NCI-H2227 (cell line): ENCODE data around the gene ISOC2.

Source experiments
- DNase-seq: peaks from one replicate; lab custom pipeline; 2025; ENCODE audit not compliant: unreplicated experiment; lab: John Stamatoyannopoulos, UW

ISOC2 gene

GRCh38 chr19:55490478-55491432 is 29.3 kb upstream of the ISOC2 start:
- DNase-seq, result peak; percentile 53

GRCh38 chr19:55489711-55490477 is 28.5 kb upstream of the ISOC2 start:
- DNase-seq, result no peak

GRCh38 chr19:55488986-55489710 is 27.7 kb upstream of the ISOC2 start:
- DNase-seq, result no peak

- peak; percentile 81 for DNase-seq
These were observed 26.7 kb upstream of the ISOC2 start, which contains the start of gene SSC5D for GRCh38 chr19:55487924-55488687. TSS of gene SSC5D (plus strand) at chr19:55488436. CDS start at chr19:55488590, 154 bp downstream.

- DNase-seq, result peak; percentile 94
These were observed 25.8 kb upstream of the ISOC2 start for GRCh38 chr19:55486971-55487923.

GRCh38 chr19:55486043-55486970 is 24.9 kb upstream of the ISOC2 start:
- peak; percentile 72 for DNase-seq

- peak; percentile 76 for DNase-seq
These were observed 24.1 kb upstream of the ISOC2 start for GRCh38 chr19:55485439-55486011.

- DNase-seq, result peak; percentile 98
These were observed 23.4 kb upstream of the ISOC2 start, which contains the start of gene NAT14 for GRCh38 chr19:55484593-55485438. TSS of gene NAT14 (plus strand) at chr19:55485188. CDS start at chr19:55485709, 521 bp downstream.

- no peak for DNase-seq
These were observed 22.5 kb upstream of the ISOC2 start for GRCh38 chr19:55483706-55484592.

- no peak for DNase-seq
These were observed 21.7 kb upstream of the ISOC2 start for GRCh38 chr19:55482967-55483705.

GRCh38 chr19:55482156-55482961 is 20.9 kb upstream of the ISOC2 start:
- no peak for DNase-seq

- DNase-seq, result no peak
These were observed 20.3 kb upstream of the ISOC2 start for GRCh38 chr19:55481794-55482155.

GRCh38 chr19:55481148-55481793 is 19.8 kb upstream of the ISOC2 start:
- no peak for DNase-seq
